WTC11 (cell line): ENCODE data around the gene RAB11FIP5.

Source experiments
- CREB1 ChIP-seq: sonication (generic); formaldehyde crosslinking; IDR thresholded peaks from 2 replicates; pipeline ENCODE4 v1.8.0; 2023; ENCODE audit warnings: mild to moderate bottlenecking, missing genetic modification reagents
- CTCF ChIP-seq: fragments of 200-600 bp; IDR thresholded peaks from 2 replicates; pipeline ENCODE4 v1.8.0; 2022; ENCODE audit warnings: antibody characterized with exemption
- ESRRA ChIP-seq: sonication (generic); formaldehyde crosslinking; IDR thresholded peaks from 2 replicates; pipeline ENCODE4 v1.8.1; 2022; ENCODE audit warnings: mild to moderate bottlenecking, missing genetic modification reagents, borderline replicate concordance
- NFE2L1 ChIP-seq: sonication (generic); formaldehyde crosslinking; IDR thresholded peaks from 2 replicates; pipeline ENCODE4 v1.8.1; 2023; ENCODE audit warnings: missing genetic modification reagents
- NFYB ChIP-seq: sonication (generic); formaldehyde crosslinking; conservative IDR thresholded peaks from 2 replicates; pipeline ENCODE4 v1.8.0; 2022; ENCODE audit warnings: low read depth, missing genetic modification reagents
- RELA ChIP-seq: sonication (generic); formaldehyde crosslinking; IDR thresholded peaks from 2 replicates; pipeline ENCODE4 v1.8.1; 2022; ENCODE audit warnings: missing genetic modification reagents, mild to moderate bottlenecking, borderline replicate concordance
- SMAD3 ChIP-seq: sonication (generic); formaldehyde crosslinking; IDR thresholded peaks from 2 replicates; pipeline ENCODE4 v1.8.0; 2022; ENCODE audit warnings: missing genetic modification reagents, mild to moderate bottlenecking, borderline replicate concordance
- SOX15 ChIP-seq: fragments of 250-450 bp; sonication (Bioruptor Pico); IDR thresholded peaks from 2 replicates; pipeline ENCODE4 v1.9.0; 2021; ENCODE audit warnings: mild to moderate bottlenecking
- ZSCAN18 ChIP-seq: fragments of 250-450 bp; sonication (Bioruptor Pico); IDR thresholded peaks from 2 replicates; pipeline ENCODE4 v2.1.2; 2022; ENCODE audit warnings: mild to moderate bottlenecking, moderate library complexity

DNA sequence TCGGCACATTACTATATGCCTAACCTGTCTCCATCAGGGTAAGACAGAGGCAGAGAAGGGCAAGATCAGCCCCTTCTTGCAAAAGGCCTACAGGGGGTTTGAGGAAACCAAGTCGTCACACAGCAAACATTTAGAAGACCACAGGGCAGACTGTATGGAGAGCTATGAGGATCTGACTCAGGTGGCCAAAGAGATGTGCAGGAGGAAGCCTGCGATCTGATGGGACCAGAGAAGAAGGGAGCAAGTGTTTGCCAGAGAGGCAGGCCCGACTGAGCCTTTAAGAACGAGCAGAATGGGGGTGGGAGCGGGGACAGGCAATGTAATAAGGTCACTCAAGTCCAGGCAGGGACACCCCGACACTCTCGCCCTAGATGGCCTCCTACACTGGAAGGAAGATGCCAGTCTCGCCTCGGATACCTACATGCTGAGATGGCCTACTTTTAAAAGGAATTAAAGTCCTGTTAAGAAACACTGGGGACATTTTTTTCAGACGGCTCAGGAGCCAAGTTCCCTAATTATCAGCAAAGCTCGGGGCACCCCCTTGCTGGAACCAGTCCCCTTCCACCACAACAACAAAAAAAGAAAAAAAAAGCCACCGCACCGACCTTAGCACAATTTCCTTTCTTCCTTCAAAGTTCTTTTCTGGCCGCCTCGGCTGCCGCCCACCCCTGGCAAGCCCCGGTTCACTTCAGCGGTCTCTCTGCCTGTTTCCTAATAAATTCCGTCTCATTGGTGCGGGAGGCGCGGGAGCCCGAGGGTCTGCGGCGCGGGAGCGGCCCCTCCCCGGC lies 42.7 kb downstream of the RAB11FIP5 start:
- TF ChIP-seq SMAD3 (CRISPR knock-in tag) = no peak
- no peak for TF ChIP-seq CREB1 (CRISPR knock-in tag)
- no peak for TF ChIP-seq RELA (CRISPR knock-in tag)
- no peak for TF ChIP-seq ESRRA
- no peak for TF ChIP-seq CTCF
- TF ChIP-seq SOX15 (CRISPR knock-in tag) = no peak
- no peak for TF ChIP-seq NFE2L1 (CRISPR knock-in tag)
- no peak for TF ChIP-seq NFYB (CRISPR knock-in tag)
- no peak for TF ChIP-seq ZSCAN18 (CRISPR knock-in tag)
